Cardiac septum (tissue), 1 donor: ENCODE results near the gene TSHZ3. TPM values are rescaled to one million over a fixed set of nuclear protein-coding genes. Genes with fewer than 3 reads are reported as not detected.

Experiments used
- DNase-seq: peaks from one replicate; pipeline ENCODE4 v3.0.0-alpha.2; 2020; ENCODE audit warnings: low spot score
- intact Hi-C: fragments of 100-400 bp; cut with DNase I; formaldehyde crosslinking; loops from one replicate; pipeline ENCODE4 v1.14.0; 2022
- total RNA-seq: library from RNA; stranded (reverse); fragmentation: NEBNext Ultra II Directional; extraction: Animal tissue kit (Norgen Biotek cat#: 25700); gene quantifications from one replicate; pipeline ENCODE4 v1.2.1, GENCODE V29; 2021
- donor health status: DM: no; HTN: no; CAD: no.

TSHZ3 gene
- total RNA-seq, 1 donor from 2014 or later, result 5.2 TPM

GRCh38 chr19:31301306-31301980 is 47.8 kb downstream of the TSHZ3 start:
- intact Hi-C loops, result no loop called here
- DNase-seq, result peak; percentile 47

- peak; percentile 65 for DNase-seq
- intact Hi-C loops, result no loop called here
These were observed 48.8 kb downstream of the TSHZ3 start for GRCh38 chr19:31300422-31300821.

GRCh38 chr19:31299665-31300064 is 49.6 kb downstream of the TSHZ3 start:
- intact Hi-C loops, result no loop called here
- no peak for DNase-seq

GRCh38 chr19:31297991-31298390 is 51.2 kb downstream of the TSHZ3 start:
- DNase-seq, result peak; percentile 27
- intact Hi-C loops, result no loop called here

- intact Hi-C loops, result no loop called here
- DNase-seq, result peak; percentile 51
These were observed 52.4 kb downstream of the TSHZ3 start for GRCh38 chr19:31296741-31297390.

GRCh38 chr19:31294189-31294588 is 55.0 kb downstream of the TSHZ3 start:
- DNase-seq, result peak; percentile 49

GRCh38 chr19:31292639-31293185 is 56.5 kb downstream of the TSHZ3 start:
- intact Hi-C loops, result no loop called here
- DNase-seq, result no peak

More at GRCh38 chr19:31294189-31294588, 55.0 kb downstream of the TSHZ3 start:
- intact Hi-C loops, result no loop called here

- intact Hi-C loops, result no loop called here
These were observed 58.2 kb downstream of the TSHZ3 start for GRCh38 chr19:31290931-31291590.

GRCh38 chr19:31289976-31290375 is 59.3 kb downstream of the TSHZ3 start:
- intact Hi-C loops, result no loop called here

More at GRCh38 chr19:31290931-31291590, 58.2 kb downstream of the TSHZ3 start:
- peak; percentile 33 for DNase-seq

GRCh38 chr19:31289381-31289880 is 59.8 kb downstream of the TSHZ3 start:
- intact Hi-C loops, result no loop called here
- DNase-seq, result peak; percentile 68

More at GRCh38 chr19:31289976-31290375, 59.3 kb downstream of the TSHZ3 start:
- peak; percentile 49 for DNase-seq

- peak; percentile 49 for DNase-seq
- intact Hi-C loops, result no loop called here
These were observed 62.7 kb downstream of the TSHZ3 start for GRCh38 chr19:31286491-31286890.

GRCh38 chr19:31285744-31286143 is 63.5 kb downstream of the TSHZ3 start:
- peak; percentile 54 for DNase-seq
- intact Hi-C loops, result no loop called here

GRCh38 chr19:31284621-31285020 is 64.6 kb downstream of the TSHZ3 start:
- intact Hi-C loops, result no loop called here

GRCh38 chr19:31283701-31284100 is 65.5 kb downstream of the TSHZ3 start:
- intact Hi-C loops, result no loop called here
- DNase-seq, result peak; percentile 39

More at GRCh38 chr19:31284621-31285020, 64.6 kb downstream of the TSHZ3 start:
- no peak for DNase-seq

GRCh38 chr19:31282346-31282745 is 66.9 kb downstream of the TSHZ3 start:
- intact Hi-C loops, result no loop called here
- peak; percentile 51 for DNase-seq

- DNase-seq, result peak; percentile 31
- intact Hi-C loops, result no loop called here
These were observed 68.8 kb downstream of the TSHZ3 start for GRCh38 chr19:31280287-31281006.

- DNase-seq, result peak; percentile 78
- intact Hi-C loops, result no loop called here
These were observed 69.8 kb downstream of the TSHZ3 start for GRCh38 chr19:31279436-31279765.

- intact Hi-C loops, result no loop called here
- peak; percentile 55 for DNase-seq
These were observed 70.4 kb downstream of the TSHZ3 start for GRCh38 chr19:31278555-31279435.

GRCh38 chr19:31277516-31277915 is 71.7 kb downstream of the TSHZ3 start:
- peak; percentile 49 for DNase-seq
- intact Hi-C loops, result no loop called here
